GM19035 (cell line): ENCODE measurements around the gene NLN.
"Not testable (repeated sequence)": the region's sequence is repeated elsewhere in the genome, so short reads cannot be mapped to it uniquely, and the experiment has no call there.

ENCODE experiments used
- ATAC-seq: cut with Tn5 transposase; IDR thresholded peaks from one replicate; pipeline ENCODE4 v1.9.1; 2021; ENCODE audit not compliant: unreplicated experiment

NLN gene

DNA sequence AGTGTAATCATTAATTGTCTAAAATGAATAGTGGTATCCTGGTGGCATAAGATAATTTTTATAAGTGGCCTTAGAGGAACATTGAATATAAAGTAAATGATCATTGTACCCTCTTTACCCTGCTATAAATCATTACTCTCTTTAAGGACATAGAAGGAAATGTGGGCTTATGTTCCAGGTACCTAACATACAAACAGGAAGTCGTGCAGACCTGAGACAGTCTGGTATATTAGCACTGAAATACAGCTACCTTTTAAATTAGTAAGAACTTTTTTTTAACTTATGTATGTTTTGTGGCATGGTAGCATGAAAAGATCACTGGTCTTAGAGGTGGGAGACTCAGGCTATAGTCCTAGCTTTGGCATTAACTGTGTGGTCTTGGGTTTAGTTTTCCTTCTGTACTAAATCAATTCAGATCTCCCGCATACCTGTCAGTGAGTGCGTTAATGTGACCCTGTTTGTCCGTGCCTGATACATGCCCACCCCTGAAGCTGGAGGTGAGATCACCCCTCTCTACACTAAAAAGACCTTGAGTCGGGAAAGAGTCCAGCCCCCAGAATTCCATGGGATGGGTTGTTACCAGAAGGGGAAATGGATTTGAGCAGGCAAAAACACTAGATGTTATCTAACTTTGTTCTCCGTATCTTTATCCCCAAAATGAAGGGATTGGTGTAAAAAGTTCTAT, 145.0 kb downstream of the NLN start:
- no peak for ATAC-seq

DNA sequence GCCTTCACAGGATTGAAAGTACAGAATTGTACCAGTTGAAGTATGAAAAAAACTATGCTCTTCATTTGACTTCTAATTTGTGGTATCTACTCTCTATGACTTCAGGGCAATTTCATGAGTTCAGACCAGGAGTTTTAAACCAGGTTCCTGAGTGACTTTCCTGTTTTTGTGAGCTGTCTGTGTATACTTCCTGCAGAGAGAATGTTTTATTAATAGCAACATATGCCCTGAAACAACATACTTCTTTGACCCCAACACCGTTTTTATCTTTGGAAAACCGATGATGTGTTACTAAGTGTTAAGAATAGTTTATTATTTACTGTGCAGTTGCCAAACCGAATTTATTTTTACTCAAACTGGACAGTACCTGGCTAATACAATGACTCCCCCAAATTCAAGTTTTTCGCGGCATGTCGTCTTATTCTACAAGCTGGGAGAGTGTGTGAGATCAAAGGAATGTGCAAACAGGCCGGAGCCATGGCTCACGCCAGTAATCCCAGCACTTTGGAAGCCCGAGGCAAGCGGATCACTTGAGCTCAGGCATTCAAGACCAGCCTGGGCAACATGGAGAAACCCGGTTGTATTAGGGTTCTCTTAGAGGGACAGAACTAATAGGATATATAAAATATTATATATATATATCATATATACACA, 145.7 kb downstream of the NLN start:
- ATAC-seq: no peak

DNA sequence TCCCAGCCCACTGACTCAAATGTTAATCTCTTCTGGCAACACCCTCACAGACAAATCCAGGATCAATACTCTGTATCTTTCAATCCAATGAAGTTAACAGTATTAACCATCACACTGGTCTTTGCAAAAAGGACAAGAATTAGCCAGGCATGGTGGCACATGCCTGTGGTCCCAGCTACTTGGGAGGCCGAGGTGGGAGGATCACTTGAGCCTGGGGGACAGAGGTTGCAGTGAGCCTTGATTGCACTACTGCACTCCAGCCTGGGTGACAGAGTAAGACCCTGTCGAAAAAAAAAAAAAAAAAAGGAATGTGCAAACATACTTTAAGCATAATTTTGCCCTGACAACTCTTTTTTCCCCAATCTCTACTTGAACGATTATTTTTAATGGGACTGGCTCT, 146.5 kb downstream of the NLN start:
- no peak for ATAC-seq

DNA sequence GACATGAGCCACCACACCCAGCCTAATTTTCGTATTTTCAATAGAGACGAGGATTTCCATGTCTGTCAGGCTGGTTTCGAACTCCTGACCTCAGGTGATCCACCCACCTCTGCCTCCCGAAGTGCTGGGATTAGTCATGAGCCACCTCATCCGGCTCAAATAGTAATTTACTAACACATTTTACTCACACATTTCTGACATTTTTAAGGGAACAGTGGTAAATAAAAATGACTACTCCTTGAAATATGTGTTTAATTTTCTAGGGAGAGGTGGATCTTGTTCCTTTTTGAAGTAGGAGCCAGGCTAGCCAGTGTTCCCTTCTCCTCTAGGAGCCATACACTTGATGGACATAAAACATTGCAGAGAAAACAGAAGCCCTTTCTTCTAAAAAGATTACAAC, 149.2 kb downstream of the NLN start:
- no peak for ATAC-seq

DNA sequence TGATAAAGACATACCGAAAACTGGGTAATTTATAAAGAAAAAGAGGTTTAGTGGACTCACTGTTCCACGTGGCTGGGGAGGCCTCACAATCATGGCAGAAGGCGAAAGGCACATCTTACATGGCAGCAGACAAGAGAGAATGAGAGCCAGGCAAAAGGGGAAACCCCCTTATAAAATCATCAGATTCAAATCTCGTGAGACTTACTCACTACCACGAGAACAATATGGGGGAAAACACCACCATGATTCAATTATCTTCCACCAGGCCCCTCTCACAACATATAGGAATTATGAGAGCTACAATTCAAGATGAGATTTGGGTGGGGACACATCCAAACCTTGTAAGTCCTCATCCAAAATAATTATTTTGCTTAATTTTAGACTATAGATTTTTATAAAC, 149.8 kb downstream of the NLN start:
- not testable (repeated sequence) for ATAC-seq

DNA sequence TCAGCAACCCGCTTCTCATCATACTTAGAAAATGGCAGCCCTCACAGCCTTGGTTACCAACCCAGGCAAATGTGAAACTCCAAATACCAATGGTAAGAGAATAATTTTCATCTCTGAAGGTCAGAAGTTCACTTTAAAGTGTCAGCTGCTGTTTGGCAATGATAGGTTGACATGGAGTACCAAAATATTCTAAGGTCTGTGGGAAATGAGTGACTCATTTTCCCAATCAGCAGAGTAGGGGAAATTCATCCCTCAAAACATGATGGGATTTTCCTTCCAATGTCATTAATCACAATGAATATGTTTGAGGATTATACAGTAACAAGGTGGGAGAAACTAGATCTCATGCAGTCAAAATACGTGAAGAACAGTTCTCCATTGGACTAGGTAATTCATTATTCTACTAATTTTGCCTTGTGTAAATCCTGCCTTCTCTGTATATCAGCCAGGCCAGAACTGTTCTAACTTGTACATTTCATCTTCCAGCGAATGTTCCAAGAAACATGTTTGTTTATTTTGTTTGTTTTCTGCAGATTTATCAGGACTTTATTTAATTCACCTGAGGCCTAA, 151.3 kb downstream of the NLN start:
- ATAC-seq: no peak

DNA sequence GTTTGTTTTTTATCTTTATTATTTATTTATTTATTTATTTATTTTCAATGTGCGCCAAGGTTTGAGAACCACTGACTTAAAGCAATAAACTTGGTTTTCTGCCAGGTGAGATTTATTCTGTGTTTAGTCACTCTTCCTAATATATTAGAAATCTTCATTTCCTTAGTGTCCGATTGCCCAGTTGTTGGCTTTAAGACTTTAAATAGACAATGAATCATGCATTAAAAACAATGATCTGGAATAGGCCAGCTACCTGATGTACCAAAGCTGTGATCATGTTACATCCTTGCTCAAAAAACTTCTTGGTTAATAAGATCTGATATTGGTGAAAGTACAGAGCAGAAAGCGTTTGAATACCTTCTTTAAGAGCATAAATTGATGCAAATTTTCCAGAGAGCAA, 152.2 kb downstream of the NLN start:
- no peak for ATAC-seq

DNA sequence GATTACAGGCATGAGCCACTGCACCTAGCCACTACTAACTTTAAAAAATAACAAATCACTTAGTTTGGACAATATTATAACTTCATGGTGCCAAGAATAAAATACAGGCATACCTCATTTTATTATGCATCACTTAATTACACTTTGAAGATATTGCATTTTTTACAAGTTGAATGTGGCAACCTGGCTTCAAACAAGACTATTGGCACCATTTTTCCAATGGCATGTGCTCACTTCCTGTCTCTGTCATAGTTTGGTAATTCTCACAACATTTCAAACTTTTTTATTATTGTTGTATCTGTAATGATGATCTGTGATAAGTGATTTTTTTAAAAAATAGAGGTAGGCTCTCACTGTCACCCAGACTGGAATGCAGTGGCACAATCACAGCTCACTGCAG, 154.5 kb downstream of the NLN start:
- ATAC-seq: no peak

DNA sequence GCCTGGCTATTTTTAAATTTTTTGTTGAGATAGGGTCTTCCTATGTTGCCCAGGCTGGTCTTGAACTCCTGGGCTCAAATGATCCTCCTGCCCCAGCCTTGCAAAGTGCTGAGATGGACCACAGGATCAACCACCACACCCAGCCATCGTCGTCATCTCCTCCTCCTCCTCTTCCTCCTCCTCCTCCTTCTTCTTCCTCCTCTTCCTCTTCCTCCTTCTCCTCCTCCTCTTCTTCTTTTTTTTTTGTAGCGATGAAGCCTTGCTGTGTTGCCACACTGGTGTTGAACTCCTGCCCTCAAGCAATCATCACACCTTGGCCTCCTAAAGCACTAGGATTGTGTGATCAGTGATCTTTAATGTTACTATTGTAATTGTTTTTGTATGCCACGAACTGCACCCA, 155.0 kb downstream of the NLN start:
- ATAC-seq: no peak
